ENCODE results near the gene ARID1A. TPM values are rescaled to one million over a fixed set of nuclear protein-coding genes. Genes with fewer than 3 reads are reported as not detected.
"Not testable (repeated sequence)": the region's sequence is repeated elsewhere in the genome, so short reads cannot be mapped to it uniquely, and the experiment has no call there.

The ARID1A gene
- total RNA-seq, 2 donors from 2014 or later = 49.6 to 76.2 TPM

DNA sequence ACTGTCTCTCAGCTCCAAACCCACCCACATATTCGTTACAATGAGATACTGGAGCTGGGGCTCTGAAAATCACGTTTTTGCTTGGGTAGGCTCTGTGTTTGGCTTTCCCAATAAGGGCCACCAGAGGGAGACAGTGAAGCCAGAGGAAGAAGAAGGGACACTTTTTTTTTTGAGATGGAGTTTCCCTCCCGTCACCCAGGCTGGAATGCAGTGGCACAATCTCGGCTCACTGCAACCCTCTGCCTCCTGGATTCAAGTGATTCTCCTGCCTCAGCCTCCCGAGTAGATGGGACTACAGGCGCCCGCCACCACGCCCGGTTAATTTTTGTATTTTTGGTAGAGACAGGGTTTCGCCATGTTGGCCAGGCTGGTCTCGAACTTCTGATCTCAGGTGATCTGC, 114.3 kb downstream of the ARID1A start:
- not testable (repeated sequence) for H3K4me3 ChIP-seq; H3K27ac ChIP-seq; H3K4me1 ChIP-seq; H3K36me3 ChIP-seq; H3K9ac ChIP-seq (ENCODE audit: low read depth in 2 of 2, low read length in 2 of 2); H3K9me3 ChIP-seq; H3K27me3 ChIP-seq
- peak; percentile 67 for TF ChIP-seq CTCF (IDR thresholded peaks at IDR 0.05)
- intact Hi-C loops (cut with DNase I) = loop anchor here (5.0 kb wide), 1 partner anchor 67 kb away; no protein-coding TSS in a partner anchor
- peak; percentile 81 for DNase-seq

- H3K9ac ChIP-seq (ENCODE audit: low read depth in 2 of 2, low read length in 2 of 2) = no peak overlapping the region
- no peaks in the 10 kb centered on the region for H3K4me1 ChIP-seq
- H3K27ac ChIP-seq = no peak overlapping the region
- DNase-seq = no peak
- no peak overlapping the region for H3K4me3 ChIP-seq
- TF ChIP-seq CTCF (IDR thresholded peaks at IDR 0.05) = no peak
- H3K27me3 ChIP-seq = no peaks in the 10 kb centered on the region
- H3K9me3 ChIP-seq = no peaks in the 10 kb centered on the region
- no peaks in the 10 kb centered on the region for H3K36me3 ChIP-seq
- intact Hi-C loops (cut with DNase I) = loop anchor here (5.0 kb wide), 1 partner anchor 66 kb away; no protein-coding TSS in a partner anchor
Measured at GRCh38 chr1:26811057-26811456, 115.2 kb downstream of the ARID1A start.

DNA sequence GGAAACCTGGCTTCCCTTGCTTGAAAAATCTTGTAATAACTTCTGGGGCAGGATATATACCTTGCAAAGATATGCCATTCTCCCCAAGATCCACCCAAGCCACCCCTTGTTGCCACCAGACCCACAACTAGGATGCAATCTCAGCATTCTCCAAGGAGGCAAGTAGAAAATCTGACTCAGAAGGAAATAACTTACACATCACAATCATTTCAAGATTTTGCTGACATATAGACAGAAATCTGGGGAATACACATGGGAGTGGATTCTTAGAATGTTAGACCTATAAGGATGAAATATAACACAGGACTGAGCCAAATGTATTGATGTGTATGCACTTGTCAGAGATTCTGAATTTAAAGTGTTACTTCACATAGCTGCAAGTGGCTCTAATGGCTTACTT, 115.9 kb downstream of the ARID1A start:
- intact Hi-C loops (cut with DNase I) = loop anchor here (5.0 kb wide), 1 partner anchor 66 kb away; no protein-coding TSS in a partner anchor
- no peaks in the 10 kb centered on the region for H3K36me3 ChIP-seq
- no peak for DNase-seq
- TF ChIP-seq CTCF (IDR thresholded peaks at IDR 0.05) = no peak
- H3K9ac ChIP-seq (ENCODE audit: low read depth in 2 of 2, low read length in 2 of 2) = no peak overlapping the region
- no peaks in the 10 kb centered on the region for H3K27me3 ChIP-seq
- H3K4me1 ChIP-seq = no peaks in the 10 kb centered on the region
- H3K9me3 ChIP-seq = no peaks in the 10 kb centered on the region
- H3K4me3 ChIP-seq = no peak overlapping the region
- H3K27ac ChIP-seq = no peak overlapping the region

DNA sequence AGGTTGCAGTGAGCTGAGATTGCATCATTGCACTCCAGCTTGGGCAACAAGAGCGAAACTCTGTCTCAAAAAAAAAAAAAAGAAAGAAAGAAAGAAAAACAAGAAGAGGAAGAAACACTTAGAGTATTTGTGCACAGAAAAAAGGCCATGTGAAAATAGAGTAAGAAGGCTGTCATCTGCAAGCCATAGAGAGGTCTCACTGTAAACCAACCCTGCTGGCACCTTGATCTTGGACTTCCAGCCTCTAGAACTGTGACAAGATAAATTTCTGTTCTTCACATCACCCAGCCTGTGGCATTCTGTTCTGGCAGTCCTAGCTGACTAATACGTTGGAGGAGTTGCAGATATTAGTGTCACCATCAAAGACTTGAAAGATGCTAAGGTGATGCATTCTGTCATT, 118.6 kb downstream of the ARID1A start:
- TF ChIP-seq CTCF (IDR thresholded peaks at IDR 0.05) = no peak
- Histone ChIP-seq H3K36me3 (no peaks in the 10 kb centered on the region), H3K4me3 (no peak overlapping the region), H3K9ac (ENCODE audit: low read depth in 2 of 2, low read length in 2 of 2) (no peak overlapping the region), H3K9me3 (no peaks in the 10 kb centered on the region), H3K4me1 (no peaks in the 10 kb centered on the region), H3K27ac (no peak overlapping the region), H3K27me3 (no peaks in the 10 kb centered on the region)
- intact Hi-C loops (cut with DNase I) = loop anchor here (5.0 kb wide), 1 partner anchor 63 kb away; no protein-coding TSS in a partner anchor
- DNase-seq = no peak

- H3K27me3 ChIP-seq = no peaks in the 10 kb centered on the region
- H3K4me3 ChIP-seq = no peak overlapping the region
- no peaks in the 10 kb centered on the region for H3K9me3 ChIP-seq
- no peak for DNase-seq
- H3K9ac ChIP-seq (ENCODE audit: low read depth in 2 of 2, low read length in 2 of 2) = no peak overlapping the region
- intact Hi-C loops (cut with DNase I) = loop anchor here (5.0 kb wide), 1 partner anchor 62 kb away; no protein-coding TSS in a partner anchor
- H3K4me1 ChIP-seq = no peaks in the 10 kb centered on the region
- H3K27ac ChIP-seq = no peak overlapping the region
- no peak for TF ChIP-seq CTCF (IDR thresholded peaks at IDR 0.05)
- H3K36me3 ChIP-seq = no peaks in the 10 kb centered on the region
Measured at GRCh38 chr1:26814893-26815292, 119.1 kb downstream of the ARID1A start.
